Measurements from ENCODE around the gene PAX3. TPM values are rescaled to one million over a fixed set of nuclear protein-coding genes. Genes with fewer than 3 reads are reported as not detected.
A peak's percentile ranks its signal among the peaks of the same experiment; 100 is the strongest.

PAX3 gene
- not detected for total RNA-seq
- long read RNA-seq: 0 reads

DNA sequence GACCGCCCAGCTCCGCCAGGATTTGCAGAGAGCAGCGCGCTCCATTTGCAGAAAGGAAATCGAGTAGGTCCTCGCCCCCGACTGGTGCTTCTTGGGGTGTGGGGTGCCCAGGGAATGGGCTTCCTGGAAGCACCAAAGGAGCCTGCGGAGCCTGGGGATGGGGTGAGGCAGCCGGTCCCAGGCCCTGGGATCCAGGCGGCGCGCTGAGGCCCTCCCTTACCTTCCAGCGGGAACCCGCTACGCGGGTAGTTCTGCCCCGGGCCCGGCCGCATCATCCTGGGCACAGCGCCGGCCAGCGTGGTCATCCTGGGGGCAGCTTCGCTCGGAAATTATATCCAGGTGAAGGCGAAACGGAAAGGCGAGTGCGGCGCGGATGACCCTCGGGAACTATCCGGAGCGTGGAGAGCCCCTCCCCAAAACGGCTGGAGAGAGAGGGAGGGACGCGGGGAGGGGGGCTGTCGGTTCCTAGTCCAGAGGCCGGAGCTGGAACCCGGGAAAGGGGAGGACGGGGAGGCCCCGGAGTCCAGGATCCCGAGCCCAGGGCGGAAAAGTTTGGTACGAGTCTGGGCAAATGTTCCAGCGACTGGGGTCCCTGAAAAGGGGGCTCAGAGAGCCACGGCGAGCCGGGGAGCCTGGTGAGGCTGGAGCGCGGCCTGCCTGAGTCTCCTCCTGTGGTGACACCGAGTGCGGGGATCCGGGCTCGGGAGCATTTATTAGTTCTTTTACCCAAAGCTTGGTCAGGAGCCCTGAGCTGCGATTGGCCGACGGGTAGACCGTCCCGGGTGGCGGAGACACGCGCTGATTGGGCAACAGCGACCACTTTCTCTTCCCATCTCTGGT, at the start of gene PAX3:
Gene PAX3 (minus strand): TSS at position 688 of the 840 bp plus-strand sequence. CDS start 383 bp downstream, at position 305.
- DNase-seq: no peak
- intact Hi-C loops (cut with DNase I, micrococcal nuclease): no loop called here
- ATAC-seq: peak; percentile 35

DNA sequence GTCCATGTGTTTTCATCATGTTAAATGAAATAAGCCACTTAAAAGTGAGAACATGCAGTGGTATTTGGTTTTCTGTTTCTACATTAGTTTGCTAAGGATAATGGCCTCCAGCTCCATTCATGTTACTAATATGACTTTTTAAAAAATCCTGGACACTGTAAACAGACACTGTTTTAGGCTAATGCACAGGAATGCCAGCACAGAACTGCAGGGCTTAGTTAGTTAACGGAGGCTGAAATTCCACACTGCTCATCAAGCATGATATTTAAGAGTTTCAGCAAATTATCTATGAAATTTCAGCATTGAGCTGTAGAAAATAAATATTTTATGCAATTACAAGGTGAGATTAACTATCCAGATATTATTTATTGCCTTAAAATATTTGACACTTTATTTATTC, 42.5 kb upstream of the PAX3 start:
- ATAC-seq (no peak), DNase-seq (no peak)
- intact Hi-C loops (cut with DNase I, micrococcal nuclease): no loop called here

DNA sequence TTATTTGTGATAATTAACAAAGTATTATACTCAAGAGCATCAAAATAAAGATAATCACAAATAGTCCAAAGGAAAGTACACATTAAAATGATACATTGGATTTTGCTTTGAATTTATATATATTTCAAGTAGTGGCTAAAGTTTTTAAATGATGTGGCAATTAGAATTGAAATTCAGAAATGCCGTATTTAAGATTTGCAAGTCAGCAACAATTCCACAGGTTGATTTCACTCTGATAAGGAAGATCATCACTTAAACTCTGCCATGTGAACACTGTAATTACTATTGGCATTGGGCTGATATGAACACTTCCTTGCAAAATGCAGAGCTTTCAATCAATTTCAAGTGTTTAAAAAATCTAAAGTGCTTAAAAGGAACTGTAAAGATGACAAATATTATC, 39.6 kb upstream of the PAX3 start:
- DNase-seq: no peak
- ATAC-seq: no peak
- intact Hi-C loops (cut with DNase I, micrococcal nuclease): no loop called here

DNA sequence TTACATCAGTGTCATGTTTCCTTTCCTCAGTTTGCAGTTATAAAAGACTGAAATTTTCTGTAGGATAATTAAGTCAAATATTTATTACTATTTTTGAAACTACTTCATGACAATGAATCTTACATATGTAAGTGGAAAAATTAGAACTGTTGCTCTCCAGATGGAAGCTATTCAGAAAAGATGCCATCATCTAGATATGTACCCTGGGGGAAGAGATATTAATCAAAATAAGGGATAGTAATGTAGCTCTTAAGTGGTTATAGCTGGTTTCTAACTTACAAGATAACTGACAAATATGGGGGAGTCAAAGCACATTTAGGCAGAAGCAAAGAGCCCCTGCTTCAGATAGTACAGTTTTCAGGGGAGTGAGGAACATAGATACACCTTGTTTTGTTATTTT, 38.1 kb upstream of the PAX3 start:
- no peak for ATAC-seq
- intact Hi-C loops (cut with DNase I, micrococcal nuclease): no loop called here
- no peak for DNase-seq

DNA sequence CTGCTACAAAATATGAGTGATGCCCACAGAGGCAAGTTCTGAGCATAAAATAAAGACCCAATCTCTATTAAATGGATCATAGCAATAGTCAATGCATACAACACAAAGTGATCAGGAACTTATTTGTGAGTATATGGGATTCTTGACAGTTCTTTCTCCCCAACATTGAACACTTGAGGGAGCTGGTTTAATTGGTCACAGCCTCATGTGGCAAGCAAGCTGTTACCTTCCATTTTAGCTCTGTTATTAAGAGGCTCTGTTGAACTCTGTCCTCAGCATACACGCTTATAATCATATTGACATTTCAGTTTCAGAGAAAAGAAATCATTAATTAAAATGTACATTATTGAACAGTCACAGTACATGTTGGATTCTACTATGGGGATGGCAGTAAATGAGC, 37.6 kb upstream of the PAX3 start:
- ATAC-seq (no peak), DNase-seq (no peak)

DNA sequence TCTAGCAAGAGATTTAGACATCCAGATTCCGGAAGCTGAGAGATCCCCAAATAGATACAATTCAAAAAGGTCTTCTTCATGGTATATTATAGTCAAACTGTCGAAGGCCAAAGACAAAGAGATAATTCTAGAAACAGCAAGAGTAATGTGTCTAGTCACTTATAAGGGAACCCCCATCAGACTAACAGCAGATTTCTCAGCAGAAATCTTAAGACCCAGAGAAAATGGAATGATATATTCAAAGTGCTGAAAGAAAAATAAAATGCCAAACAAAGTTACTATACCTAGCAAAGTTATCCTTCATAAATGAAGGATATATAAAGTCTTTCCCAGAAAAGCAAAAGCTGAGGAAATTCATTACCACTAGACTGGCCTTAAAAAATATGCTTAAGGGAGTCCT, 36.1 kb upstream of the PAX3 start:
- ATAC-seq: no peak

More for the DNA sequence above, 37.6 kb upstream of the PAX3 start:
- intact Hi-C loops (cut with DNase I, micrococcal nuclease): no loop called here

DNA sequence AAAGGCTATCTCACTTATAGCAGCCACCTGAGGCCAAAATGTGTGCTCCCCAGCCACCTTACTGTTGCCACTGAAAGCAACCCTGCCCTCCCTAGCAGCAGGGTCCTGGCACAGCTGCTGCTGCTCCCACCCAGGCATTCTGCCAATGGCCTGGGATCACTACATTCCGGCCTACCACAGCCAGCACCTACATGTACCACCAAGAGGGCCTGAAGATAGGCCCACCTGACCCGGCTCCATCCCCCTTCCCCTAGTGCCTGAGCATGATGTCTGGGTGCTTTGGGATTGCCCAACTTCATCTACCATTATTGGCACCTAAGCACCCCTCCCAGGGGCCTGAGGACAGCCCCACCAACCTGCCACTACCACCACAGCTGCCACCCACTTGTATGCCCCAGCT, 34.6 kb upstream of the PAX3 start:
- DNase-seq (no peak), ATAC-seq (no peak)
- intact Hi-C loops (cut with DNase I, micrococcal nuclease): no loop called here

More for the DNA sequence above, 36.1 kb upstream of the PAX3 start:
- intact Hi-C loops (cut with DNase I, micrococcal nuclease): no loop called here
- DNase-seq: no peak

DNA sequence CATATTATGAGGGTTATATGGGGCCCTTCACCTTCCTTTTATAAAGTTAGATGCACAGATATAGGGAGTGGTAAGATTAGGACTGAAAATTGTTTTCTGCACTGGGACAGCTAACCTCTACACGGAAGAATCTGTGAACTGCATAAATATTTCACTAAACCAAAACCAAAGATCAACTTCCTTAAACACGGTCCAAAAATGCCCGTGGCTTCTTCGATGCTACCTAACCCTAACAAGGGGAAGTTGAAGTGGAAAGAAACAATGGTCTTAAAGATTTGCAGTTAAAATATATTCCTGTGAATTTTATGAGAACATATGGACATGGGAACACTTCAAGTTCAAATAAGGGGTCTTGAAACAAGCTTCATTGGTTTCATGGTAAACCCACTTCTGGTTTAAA, 33.3 kb upstream of the PAX3 start:
- DNase-seq: no peak
- ATAC-seq: no peak
- intact Hi-C loops (cut with DNase I, micrococcal nuclease): no loop called here

DNA sequence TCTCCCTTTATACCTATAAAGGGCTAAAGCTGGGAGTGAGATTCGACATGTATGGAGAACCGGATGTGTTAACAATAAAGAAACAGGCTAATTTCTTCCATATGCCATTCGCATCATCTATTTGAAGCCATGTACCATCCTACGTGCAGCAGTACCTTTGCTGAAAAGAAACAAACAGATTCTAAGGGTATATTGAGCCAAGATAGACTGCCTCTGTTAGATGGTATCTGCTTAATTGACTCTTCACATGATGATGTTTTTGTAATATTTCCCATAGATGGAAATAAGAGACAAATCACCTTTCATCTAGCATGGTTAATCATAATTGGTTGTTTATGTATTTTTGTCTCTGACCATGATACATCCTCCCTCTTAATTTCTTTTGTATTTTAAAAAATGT, 32.1 kb upstream of the PAX3 start:
- ATAC-seq: no peak
- DNase-seq: no peak
- intact Hi-C loops (cut with DNase I, micrococcal nuclease): no loop called here

DNA sequence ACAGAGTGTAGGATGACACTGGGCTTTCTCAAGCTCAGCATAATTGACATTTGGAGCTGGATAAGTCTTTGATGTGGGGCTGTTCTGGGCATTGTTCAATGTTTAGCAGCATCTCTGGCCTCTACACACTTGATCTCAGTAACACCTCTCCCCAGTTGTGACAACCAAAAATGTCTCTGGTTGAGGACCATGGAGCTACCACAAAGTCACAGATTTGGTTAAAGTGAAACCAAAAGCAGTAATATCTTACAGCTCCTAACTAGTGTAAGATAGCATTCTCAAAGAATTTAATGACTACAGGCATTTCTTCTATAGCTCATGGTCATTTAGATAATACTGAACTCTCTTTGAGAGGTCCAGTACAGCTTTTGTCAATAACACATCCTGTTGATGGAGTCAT, 23.4 kb upstream of the PAX3 start:
- no peak for DNase-seq
- intact Hi-C loops (cut with DNase I, micrococcal nuclease): no loop called here
- no peak for ATAC-seq

DNA sequence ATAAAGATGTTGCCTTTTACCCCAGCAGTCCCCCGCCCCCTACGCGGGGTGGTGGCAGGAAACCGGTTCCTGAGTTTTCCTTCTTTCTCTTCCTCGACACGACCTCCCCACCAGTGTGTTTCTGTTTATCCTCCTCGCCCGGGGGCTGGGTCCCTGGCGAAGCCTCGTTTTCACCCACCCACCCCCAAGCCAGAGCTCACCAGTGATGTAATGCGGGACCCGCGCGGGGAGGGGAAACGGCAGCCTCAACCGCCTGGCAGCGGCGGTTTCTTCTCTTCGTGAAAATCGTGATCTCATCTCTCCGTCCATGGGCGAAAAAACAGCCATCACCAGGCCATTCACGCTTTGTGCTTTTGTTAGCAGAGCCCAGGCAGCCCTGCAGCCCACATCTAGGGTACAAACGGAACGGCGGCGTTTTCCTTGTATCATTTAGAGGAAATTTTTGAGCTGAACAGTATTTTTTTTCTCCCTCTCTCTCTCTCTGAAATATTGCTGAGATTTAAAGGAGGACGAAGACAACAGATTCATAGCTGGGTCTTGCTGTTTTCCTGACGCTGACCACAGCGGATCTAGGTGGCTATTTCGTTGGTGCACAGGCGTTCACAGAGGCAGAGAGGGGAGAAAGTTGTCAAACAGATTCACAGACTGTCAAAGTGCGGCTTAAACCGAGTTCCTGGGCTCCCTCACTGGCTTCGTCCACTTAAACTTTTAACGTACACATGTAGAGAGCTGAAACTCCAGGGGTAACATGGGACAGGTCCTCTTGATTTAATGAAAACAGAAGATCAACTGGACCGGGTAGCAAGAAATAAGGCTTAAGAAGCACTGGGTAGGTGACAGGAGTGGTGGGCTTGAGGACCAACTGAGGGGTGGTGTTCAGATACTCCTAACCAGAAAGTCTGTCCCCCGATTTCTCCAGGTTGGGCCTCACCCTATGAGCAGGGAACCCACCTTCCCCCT, 21.9 kb upstream of the PAX3 start:
- intact Hi-C loops (cut with DNase I, micrococcal nuclease): no loop called here
- DNase-seq (no peak), ATAC-seq (no peak)

DNA sequence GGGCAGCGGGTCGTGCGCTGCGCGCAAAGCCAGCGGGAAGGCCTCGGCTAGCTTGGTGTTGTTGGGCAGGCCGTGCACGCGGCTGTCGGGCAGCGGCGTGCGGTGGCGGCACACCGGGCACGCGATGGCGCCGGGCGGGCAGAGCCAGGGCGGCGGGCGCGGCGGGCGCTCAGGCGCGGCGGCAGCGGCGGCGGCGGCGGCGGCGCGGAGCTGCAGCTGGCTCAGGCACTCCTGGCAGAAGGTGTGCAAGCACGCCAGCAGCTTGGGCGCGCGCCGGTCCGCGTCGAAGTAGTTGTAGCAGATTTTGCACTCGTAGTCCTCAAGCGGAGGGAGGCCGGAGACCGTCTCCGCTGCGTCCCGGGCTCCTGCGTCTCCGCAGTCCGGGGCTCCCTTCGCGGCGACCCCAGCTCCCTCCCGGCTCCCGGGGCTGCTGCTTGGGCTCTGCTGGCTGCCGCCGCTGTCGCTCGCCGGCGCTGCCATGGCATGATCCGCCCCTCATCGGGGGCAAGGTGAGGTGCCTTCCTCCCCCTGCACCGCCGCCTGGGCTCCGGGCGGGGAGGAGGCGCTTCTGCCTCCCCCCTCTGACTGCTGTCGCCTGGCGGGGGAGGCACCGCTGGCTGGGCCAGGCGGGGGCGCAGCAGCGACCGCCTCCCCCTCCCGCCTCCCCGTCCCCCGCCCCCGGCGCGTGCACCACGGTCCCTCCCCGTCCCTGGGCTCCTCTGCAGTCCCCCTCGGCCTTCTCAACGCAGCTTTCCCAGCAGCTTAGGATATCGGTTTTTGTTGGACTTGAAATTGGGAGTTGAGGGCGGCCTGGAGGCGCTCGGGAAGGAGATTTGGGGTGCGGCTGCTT, 21.0 kb upstream of the PAX3 start:
- intact Hi-C loops (cut with DNase I, micrococcal nuclease): loop anchor here in 1 of 2 donors (5.0 kb wide), 2 partner anchors 242 to 292 kb away; no protein-coding TSS in a partner anchor
- ATAC-seq (peak; percentile 49), DNase-seq (peak in 1 of 2 donors; percentile 47)

DNA sequence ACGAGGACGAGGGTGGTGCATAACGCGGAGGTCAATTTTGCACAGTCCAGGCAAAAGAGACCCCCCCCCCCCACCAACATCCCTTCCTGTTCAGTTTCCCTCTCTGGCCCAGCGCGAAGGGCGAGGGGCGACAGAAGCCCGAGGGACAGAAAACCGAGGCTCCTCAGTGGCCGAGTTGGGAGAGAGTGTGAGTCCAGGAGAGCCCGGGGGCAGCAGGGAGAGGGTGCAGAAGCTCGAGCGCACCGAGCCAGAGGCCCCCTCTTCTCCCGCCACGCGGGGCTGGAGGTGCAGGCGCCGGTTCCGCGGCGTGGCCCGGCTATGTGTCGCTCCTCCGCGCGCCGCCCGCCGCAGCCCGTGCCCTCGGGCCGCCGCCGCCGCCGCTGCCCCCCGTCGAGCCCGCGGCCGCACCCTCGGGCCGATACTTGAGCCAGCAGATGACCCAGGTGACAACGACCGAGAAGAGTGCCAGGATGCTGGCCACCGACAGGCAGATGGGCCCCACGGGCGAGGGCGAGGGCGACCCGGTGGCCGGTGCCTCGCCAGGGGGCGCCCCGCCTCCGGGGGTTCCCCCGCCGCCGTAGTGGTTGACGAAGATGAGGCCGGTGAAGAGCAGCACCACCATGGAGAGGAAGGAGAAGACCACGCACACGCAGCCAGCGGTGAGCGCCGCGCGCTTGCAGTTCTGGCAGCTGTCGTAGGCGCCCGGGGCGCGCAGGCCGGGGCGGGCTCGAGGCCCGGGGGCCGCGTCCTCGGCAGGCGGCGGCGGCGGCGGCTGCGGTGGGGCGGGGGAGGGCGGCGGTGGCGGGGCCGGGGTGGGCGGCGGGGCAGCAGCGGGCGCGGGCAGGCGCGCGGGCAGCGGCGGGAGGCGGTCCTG, 20.2 kb upstream of the PAX3 start:
- intact Hi-C loops (cut with DNase I, micrococcal nuclease): loop anchor here in 1 of 2 donors (5.0 kb wide), 2 partner anchors 243 to 293 kb away; no protein-coding TSS in a partner anchor
- DNase-seq (peak in 1 of 2 donors; percentile 41), ATAC-seq (peak; percentile 18)

DNA sequence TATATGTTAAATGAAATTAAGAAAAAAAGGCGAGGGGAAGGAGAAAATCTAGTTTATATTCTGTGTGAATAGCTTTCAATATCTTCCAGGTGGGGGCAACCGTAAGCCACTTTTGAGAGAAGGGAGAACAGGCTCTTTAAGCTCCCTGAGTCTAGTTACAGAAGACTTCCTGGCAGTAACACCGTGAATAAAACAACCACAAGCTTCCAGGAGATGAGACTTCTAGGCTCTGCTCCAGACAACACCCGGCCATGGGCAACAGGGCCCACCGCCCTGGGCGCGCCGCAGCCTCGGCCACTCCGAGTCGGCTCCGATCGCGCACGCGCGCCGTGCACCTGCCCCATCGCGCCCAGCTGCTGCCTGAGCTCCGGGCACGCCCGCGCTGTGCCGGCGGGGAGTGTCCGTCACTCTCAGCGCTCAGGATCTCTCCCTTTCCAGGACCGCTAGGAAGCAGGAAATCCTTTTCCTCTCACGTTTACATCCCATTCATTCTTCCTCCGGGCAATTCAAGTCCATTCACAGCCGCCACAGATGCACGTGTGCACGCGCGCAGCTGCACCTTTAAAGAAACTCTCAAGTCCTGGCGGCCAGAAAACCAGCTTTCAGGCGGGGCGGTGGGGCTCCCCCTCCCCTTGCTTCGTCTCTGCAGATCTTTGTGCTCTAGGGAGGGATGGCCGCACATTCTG, 19.4 kb upstream of the PAX3 start:
- intact Hi-C loops (cut with DNase I, micrococcal nuclease): loop anchor here in 1 of 2 donors (5.0 kb wide), 2 partner anchors 244 to 294 kb away; no protein-coding TSS in a partner anchor
- ATAC-seq (peak; percentile 96), DNase-seq (peak; percentile 71 to 79)

DNA sequence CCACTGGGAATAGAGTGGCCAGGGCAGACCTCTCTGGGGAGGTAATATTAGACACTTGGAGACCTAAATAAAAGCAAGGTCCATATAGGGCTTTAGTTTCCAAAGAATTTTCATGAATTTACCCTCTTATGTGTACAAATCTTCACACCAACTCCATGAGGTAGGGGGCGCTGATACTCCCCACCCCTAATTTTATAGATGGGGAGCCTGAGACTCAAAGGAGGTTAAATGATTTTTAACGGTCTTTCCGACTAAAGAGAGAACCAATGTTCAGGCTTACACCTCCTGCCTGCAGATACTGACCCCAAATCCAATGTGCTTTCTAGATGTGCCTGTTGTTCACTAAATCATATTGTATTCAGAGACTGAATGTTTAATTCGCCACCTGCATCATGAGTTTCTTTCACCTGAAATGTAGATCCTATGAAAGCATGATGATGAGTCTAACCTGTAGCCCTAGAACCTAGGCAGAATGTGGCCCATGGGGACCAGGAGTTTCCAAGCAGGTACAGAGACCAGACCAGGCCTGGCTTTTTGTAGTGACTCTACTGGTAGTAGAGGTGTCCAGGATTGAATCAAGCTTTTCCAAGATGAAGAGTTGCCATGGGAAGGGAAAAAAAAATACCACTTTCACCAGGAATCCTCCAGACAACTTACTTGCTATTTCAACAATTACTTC, 16.8 kb upstream of the PAX3 start:
- ATAC-seq (no peak), DNase-seq (no peak)
- intact Hi-C loops (cut with DNase I, micrococcal nuclease): loop anchor here in 1 of 2 donors (5.0 kb wide), 2 partner anchors 247 to 297 kb away; no protein-coding TSS in a partner anchor

DNA sequence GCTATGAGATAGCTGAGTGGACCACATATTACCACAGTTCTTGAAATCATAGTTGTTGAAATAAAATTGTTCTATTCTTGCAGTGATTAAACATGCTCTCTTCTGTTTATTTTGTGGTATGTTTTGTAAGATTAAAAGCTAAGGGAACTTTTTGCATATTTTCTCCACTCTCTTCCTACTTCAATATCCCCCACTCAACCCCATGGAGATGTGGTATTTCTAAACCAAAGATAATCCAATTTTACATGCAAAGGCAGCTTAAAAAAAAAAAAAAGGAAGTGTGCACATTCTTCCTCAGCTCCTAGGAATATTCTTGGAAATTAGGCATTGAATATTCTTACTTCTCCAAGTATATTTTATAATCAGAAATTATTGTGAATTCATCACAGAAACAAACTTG, 15.0 kb upstream of the PAX3 start:
- intact Hi-C loops (cut with DNase I, micrococcal nuclease): no loop called here
- DNase-seq: no peak
- no peak for ATAC-seq

Data from left colon (tissue), 2 donors.